HG03378 (cell line): ENCODE results near the gene CPPED1.

ENCODE experiments used
- ATAC-seq: cut with Tn5 transposase; IDR thresholded peaks from one replicate; pipeline ENCODE4 v1.9.1; 2021; ENCODE audit warnings: mild to moderate bottlenecking, moderate library complexity; ENCODE audit not compliant: unreplicated experiment

CPPED1 gene

GRCh38 chr16:12740986-12741610 lies 62.6 kb downstream of the CPPED1 start:
- ATAC-seq = no peak

GRCh38 chr16:12739738-12740137 lies 63.9 kb downstream of the CPPED1 start:
- no peak for ATAC-seq

- ATAC-seq = no peak
Measured at GRCh38 chr16:12737563-12737962, 66.1 kb downstream of the CPPED1 start.

- no peak for ATAC-seq
Measured at GRCh38 chr16:12735805-12736204, 67.9 kb downstream of the CPPED1 start.

- no peak for ATAC-seq
Measured at GRCh38 chr16:12732600-12732999, 71.1 kb downstream of the CPPED1 start.

- no peak for ATAC-seq
Measured at GRCh38 chr16:12729448-12729847, 74.2 kb downstream of the CPPED1 start.

- ATAC-seq = no peak
Measured at GRCh38 chr16:12728469-12728868, 75.2 kb downstream of the CPPED1 start.

GRCh38 chr16:12724226-12724625 lies 79.5 kb downstream of the CPPED1 start:
- ATAC-seq = no peak

GRCh38 chr16:12723681-12724080 lies 80.0 kb downstream of the CPPED1 start:
- no peak for ATAC-seq

- ATAC-seq = no peak
Measured at GRCh38 chr16:12721841-12722421, 81.8 kb downstream of the CPPED1 start.

- no peak for ATAC-seq
Measured at GRCh38 chr16:12719972-12720371, 83.7 kb downstream of the CPPED1 start.

- no peak for ATAC-seq
Measured at GRCh38 chr16:12716658-12717057, 87.0 kb downstream of the CPPED1 start.

GRCh38 chr16:12709807-12710206 lies 93.9 kb downstream of the CPPED1 start:
- no peak for ATAC-seq

GRCh38 chr16:12708266-12708665 lies 95.4 kb downstream of the CPPED1 start:
- no peak for ATAC-seq

GRCh38 chr16:12706628-12707027 lies 97.1 kb downstream of the CPPED1 start:
- ATAC-seq = no peak

GRCh38 chr16:12704492-12705111 lies 99.1 kb downstream of the CPPED1 start:
- ATAC-seq = no peak

GRCh38 chr16:12703935-12704334 lies 99.8 kb downstream of the CPPED1 start:
- ATAC-seq = no peak

GRCh38 chr16:12700161-12700560 lies 103.5 kb downstream of the CPPED1 start:
- no peak for ATAC-seq

- ATAC-seq = no peak
Measured at GRCh38 chr16:12699161-12699560, 104.5 kb downstream of the CPPED1 start.

GRCh38 chr16:12697437-12697836 lies 106.2 kb downstream of the CPPED1 start:
- ATAC-seq = no peak

GRCh38 chr16:12695454-12695853 lies 108.2 kb downstream of the CPPED1 start:
- ATAC-seq = no peak

- ATAC-seq = no peak
Measured at GRCh38 chr16:12690024-12690423, 113.7 kb downstream of the CPPED1 start.
